GM06990 (cell line): ENCODE measurements around the gene GUK1.

ENCODE experiments used
- DNase-seq: peaks from one replicate; pipeline ENCODE4 v3.0.0-alpha.2; 2011; ENCODE audit not compliant: insufficient read length; ENCODE audit errors: extremely low read depth
- H3K27me3 ChIP-seq: replicated peaks from 2 replicates; pipeline ENCODE4 v1.6.0; 2011; ENCODE audit warnings: low read length; ENCODE audit not compliant: control insufficient read depth, insufficient read depth
- H3K36me3 ChIP-seq: 2 replicates; pipeline ENCODE4 v1.5.1; 2011; ENCODE audit warnings: low read length; ENCODE audit not compliant: control insufficient read depth, insufficient read depth
- H3K4me3 ChIP-seq: replicated peaks from 2 replicates; pipeline ENCODE4 v1.5.1; 2011; ENCODE audit warnings: low read depth, mild to moderate bottlenecking, control low read depth, low read length
- CTCF ChIP-seq: IDR thresholded peaks from 2 replicates; pipeline ENCODE4 v1.5.1; 2011; ENCODE audit warnings: low read length, control low read depth, mild to moderate bottlenecking, inconsistent platforms; ENCODE audit not compliant: insufficient read depth, poor library complexity, severe bottlenecking

The GUK1 gene

GRCh38 chr1:228155596-228156514 lies 15.8 kb downstream of the GUK1 start:
- DNase-seq, result no peak
- H3K4me3 ChIP-seq, result no peak overlapping the region
- H3K27me3 ChIP-seq, result no peaks in the 10 kb centered on the region
- no peak for TF ChIP-seq CTCF
- no peaks in the 10 kb centered on the region; the same call in 1 of the 2 replicates for H3K36me3 ChIP-seq

GRCh38 chr1:228156515-228156881 lies 16.4 kb downstream of the GUK1 start:
- Histone ChIP-seq H3K36me3 (no peaks in the 10 kb centered on the region; the same call in 1 of the 2 replicates), H3K4me3 (no peak overlapping the region), H3K27me3 (no peaks in the 10 kb centered on the region)
- DNase-seq, result no peak
- no peak for TF ChIP-seq CTCF

- TF ChIP-seq CTCF, result no peak
- no peak for DNase-seq
- H3K36me3 ChIP-seq, result no peaks in the 10 kb centered on the region
- H3K4me3 ChIP-seq, result no peak overlapping the region
- no peaks in the 10 kb centered on the region for H3K27me3 ChIP-seq
These were observed 17.1 kb downstream of the GUK1 start for GRCh38 chr1:228156941-228157728.

GRCh38 chr1:228157729-228158126 lies 17.6 kb downstream of the GUK1 start:
- Histone ChIP-seq H3K4me3 (no peak overlapping the region), H3K36me3 (no peaks in the 10 kb centered on the region), H3K27me3 (no peaks in the 10 kb centered on the region)
- no peak for DNase-seq
- no peak for TF ChIP-seq CTCF

- no peak for TF ChIP-seq CTCF
- no peak for DNase-seq
- H3K27me3 ChIP-seq, result no peaks in the 10 kb centered on the region
- H3K36me3 ChIP-seq, result no peaks in the 10 kb centered on the region
- H3K4me3 ChIP-seq, result no peak overlapping the region
These were observed 18.3 kb downstream of the GUK1 start for GRCh38 chr1:228158151-228159007.
